HCT116 (cell line): ENCODE results near the gene ATP13A2. TPM values are rescaled to one million over a fixed set of nuclear protein-coding genes. Genes with fewer than 3 reads are reported as not detected.

Experiments used
- ATAC-seq: fragments of 200-7000 bp; cut with Tn5 transposase; 2 replicates; pipeline ENCODE4 v1.9.1; 2020; ENCODE audit warnings: mild to moderate bottlenecking, moderate library complexity
- BruUV-seq: library from RNA; stranded (reverse); fragments of 400-500 nt; replicated peaks from 2 replicates; lab custom pipeline; 2021; lab: Mats Ljungman, UMichigan
- CTCF ChIA-PET: fragments of 300-600 bp; sonication (Branson Sonifier 250); formaldehyde crosslinking; loops from one replicate; lab custom pipeline; 2021; ENCODE audit warnings: antibody characterized with exemption; lab: Charles Lee
- POLR2A ChIA-PET: fragments of 300-600, 350-600 bp; sonication (Branson Sonifier 250); formaldehyde crosslinking; loops from one replicate; lab custom pipeline; 2021; ENCODE audit warnings: antibody characterized with exemption; lab: Charles Lee
- RAD21 ChIA-PET, 2 experiments: fragments of 300-600 bp; sonication (Branson Sonifier 250); formaldehyde crosslinking; loops; one replicate each; lab custom pipeline; 2023; ENCODE audit warnings: low total read pairs in 2 of 2; ENCODE audit not compliant: uncharacterized antibody in 2 of 2, unreplicated experiment in 2 of 2, low non-redundant PET in 1 of 2; lab: Charles Lee
- DNase-seq: peaks from one replicate; pipeline ENCODE4 v3.0.0-alpha.2; 2010; ENCODE audit warnings: low read depth, low spot score
- H2AFZ ChIP-seq: fragments of 200-600 bp; shearing (Covaris generic), sonication (generic); 2 replicates; pipeline ENCODE4 v1.6.1; 2017; ENCODE audit warnings: low read depth, mixed run types, mixed read lengths, antibody characterized with exemption, low read length; ENCODE audit not compliant: poor library complexity, severe bottlenecking
- H3K27ac ChIP-seq: 2 replicates; pipeline ENCODE4 v1.5.1; 2012; ENCODE audit warnings: low read depth, low read length
- H3K27me3 ChIP-seq: fragments of 200-600 bp; sonication (generic); 2 replicates; pipeline ENCODE4 v1.6.1; 2016; ENCODE audit warnings: mixed run types, low read length, mixed read lengths; ENCODE audit not compliant: insufficient read depth
- H3K36me3 ChIP-seq, 2 experiments: fragments of 200-500 bp in 1 of 2; fragments of 200-600 bp in 1 of 2; sonication (Bioruptor generic) in 1 of 2; sonication (generic) in 1 of 2; 2 replicates each; pipeline versions ENCODE4 v1.5.1 to v1.6.1; 2014 to 2016; ENCODE audit warnings: low read length in 2 of 2, inconsistent platforms in 1 of 2, mixed read lengths in 1 of 2, mixed run types in 1 of 2; ENCODE audit not compliant: insufficient read depth in 2 of 2, control insufficient read depth in 1 of 2
- H3K4me1 ChIP-seq, 2 experiments: fragments of 200-600 bp in 1 of 2; sonication (generic) in 1 of 2; 2 replicates each; pipeline versions ENCODE4 v1.5.1 to v1.6.1; 2012 to 2017; ENCODE audit warnings: low read length in 2 of 2, inconsistent platforms in 1 of 2, mild to moderate bottlenecking in 1 of 2, mixed read lengths in 1 of 2, mixed run types in 1 of 2, moderate library complexity in 1 of 2; ENCODE audit not compliant: insufficient read depth in 2 of 2, control insufficient read depth in 1 of 2
- H3K4me2 ChIP-seq: fragments of 200-600 bp; sonication (generic); 2 replicates; pipeline ENCODE4 v1.6.1; 2017; ENCODE audit warnings: mixed run types, low read length, mixed read lengths
- H3K4me3 ChIP-seq, 2 experiments: fragments of 200-600 bp in 1 of 2; sonication (generic) in 1 of 2; replicated peaks in 1 of 2; 2 replicates each; pipeline ENCODE4 v1.5.1; 2011 to 2016; ENCODE audit warnings: low read length in 2 of 2, control low read depth in 1 of 2, low read depth in 1 of 2, mild to moderate bottlenecking in 1 of 2, mixed read lengths in 1 of 2, mixed run types in 1 of 2
- H3K79me2 ChIP-seq: fragments of 200-600 bp; sonication (generic); 2 replicates; pipeline ENCODE4 v1.6.1; 2017; ENCODE audit warnings: mild to moderate bottlenecking, mixed run types, low read length, moderate library complexity, mixed read lengths; ENCODE audit not compliant: insufficient read depth
- H3K9ac ChIP-seq: fragments of 200-600 bp; sonication (generic); 2 replicates; pipeline ENCODE4 v1.6.1; 2016; ENCODE audit warnings: low read length, mixed read lengths
- H3K9me2 ChIP-seq: fragments of 200-600 bp; sonication (generic), shearing (Covaris generic); 2 replicates; pipeline ENCODE4 v1.6.1; 2017; ENCODE audit warnings: mixed run types, mild to moderate bottlenecking, moderate library complexity; ENCODE audit not compliant: insufficient read depth
- H3K9me3 ChIP-seq, 2 experiments: fragments of 200-500 bp in 1 of 2; fragments of 200-600 bp in 1 of 2; sonication (Bioruptor generic) in 1 of 2; sonication (generic) in 1 of 2; 2 replicates each; pipeline ENCODE4 v1.6.1; 2014 to 2017; ENCODE audit warnings: low read length in 2 of 2, mixed read lengths in 2 of 2, inconsistent platforms in 1 of 2, low read depth in 1 of 2, mild to moderate bottlenecking in 1 of 2, mixed run types in 1 of 2, moderate library complexity in 1 of 2; ENCODE audit not compliant: control insufficient read depth in 1 of 2, insufficient read depth in 1 of 2
- H4K20me1 ChIP-seq: fragments of 200-600 bp; sonication (generic), shearing (Covaris generic); 2 replicates; pipeline ENCODE4 v1.6.1; 2017; ENCODE audit warnings: mixed run types, mild to moderate bottlenecking, moderate library complexity; ENCODE audit not compliant: insufficient read depth
- ATF3 ChIP-seq: IDR thresholded peaks from 2 replicates; pipeline ENCODE4 v1.6.1; 2012
- CEBPB ChIP-seq: IDR thresholded peaks from 2 replicates; pipeline ENCODE4 v1.6.1; 2012; ENCODE audit warnings: low read depth
- CTCF ChIP-seq, 3 experiments: fragments of 200-600 bp in 1 of 3; sonication (generic) in 1 of 3; IDR thresholded peaks in 2 of 3; conservative IDR thresholded peaks in 1 of 3; 2 replicates each; pipeline ENCODE4 v1.5.1; 2012 to 2017; ENCODE audit warnings: low read depth in 2 of 3, low read length in 2 of 3, antibody characterized with exemption in 1 of 3, borderline replicate concordance in 1 of 3, control low read depth in 1 of 3, mild to moderate bottlenecking in 1 of 3, mixed read lengths in 1 of 3, mixed run types in 1 of 3, moderate library complexity in 1 of 3; ENCODE audit not compliant: insufficient read depth in 1 of 3
- EGR1 ChIP-seq: IDR thresholded peaks from 2 replicates; pipeline ENCODE4 v1.6.1; 2012; ENCODE audit warnings: low read depth
- ELF1 ChIP-seq: IDR thresholded peaks from 2 replicates; pipeline ENCODE4 v1.6.1; 2012; ENCODE audit warnings: low read depth, borderline replicate concordance
- EZH2 ChIP-seq: fragments of 200-600 bp; sonication (generic); IDR thresholded peaks from 2 replicates; pipeline ENCODE4 v1.6.1; 2017; ENCODE audit warnings: antibody characterized with exemption, mixed run types
- JUND ChIP-seq: IDR thresholded peaks from 2 replicates; pipeline ENCODE4 v1.6.1; 2012
- MAX ChIP-seq: IDR thresholded peaks from 2 replicates; pipeline ENCODE4 v1.6.1; 2012
- POLR2A ChIP-seq: IDR thresholded peaks from 2 replicates; pipeline ENCODE4 v1.7.0; 2011; ENCODE audit warnings: borderline replicate concordance; ENCODE audit not compliant: insufficient read depth, insufficient read length; ENCODE audit errors: extremely low read depth
- POLR2AphosphoS5 ChIP-seq: IDR thresholded peaks from 2 replicates; pipeline ENCODE4 v1.6.1; 2011; ENCODE audit warnings: mild to moderate bottlenecking, low read depth, low read length, moderate library complexity
- RAD21 ChIP-seq: IDR thresholded peaks from 2 replicates; pipeline ENCODE4 v1.6.1; 2012; ENCODE audit warnings: low read depth, mild to moderate bottlenecking
- REST ChIP-seq: IDR thresholded peaks from 2 replicates; pipeline ENCODE4 v1.6.1; 2012; ENCODE audit warnings: low read depth
- SIN3A ChIP-seq: IDR thresholded peaks from 2 replicates; pipeline ENCODE4 v1.6.1; 2012; ENCODE audit warnings: low read depth
- SP1 ChIP-seq: IDR thresholded peaks from 2 replicates; pipeline ENCODE4 v1.6.1; 2012; ENCODE audit warnings: low read depth
- TCF7L2 ChIP-seq: IDR thresholded peaks from 2 replicates; pipeline ENCODE4 v1.7.0; 2011; ENCODE audit warnings: borderline replicate concordance, inconsistent platforms; ENCODE audit not compliant: insufficient read depth, insufficient read length; ENCODE audit errors: extremely low read depth
- YY1 ChIP-seq: IDR thresholded peaks from 2 replicates; pipeline ENCODE4 v1.6.1; 2011; ENCODE audit warnings: low read length, low read depth, moderate library complexity, mild to moderate bottlenecking; ENCODE audit not compliant: insufficient replicate concordance; ENCODE audit errors: extremely low read depth
- ZBTB33 ChIP-seq: IDR thresholded peaks from 2 replicates; pipeline ENCODE4 v1.6.1; 2011; ENCODE audit warnings: mild to moderate bottlenecking, low read length, moderate library complexity; ENCODE audit not compliant: insufficient replicate concordance; ENCODE audit errors: extremely low read depth
- ZFX ChIP-seq: fragments of 450-650 bp; IDR thresholded peaks from 2 replicates; pipeline ENCODE4 v1.6.1; 2017
- intact Hi-C: fragments of 100-400 bp; cut with micrococcal nuclease; formaldehyde crosslinking; loops from 2 replicates; pipeline ENCODE4 v1.10.0; 2022
- total RNA-seq: library from RNA; stranded (reverse); gene quantifications from one replicate; pipeline ENCODE4 v1.2.1, GENCODE V29; 2021; ENCODE audit not compliant: unreplicated experiment

ATP13A2 gene
- total RNA-seq, 1 experiment from 2014 or later = 60.5 TPM

- DNase-seq (no peak), ATAC-seq (no peak)
- Histone ChIP-seq H4K20me1 (no peaks in the 10 kb centered on the region), H3K4me3 (no peak overlapping the region), H3K27ac (no peak overlapping the region), H3K9ac (no peak overlapping the region), H3K4me2 (no peak overlapping the region), H3K79me2 (peaks cover 36% of the 10 kb centered on the region), H3K27me3 (no peaks in the 10 kb centered on the region), H3K9me3 (no peaks in the 10 kb centered on the region), H3K4me1 (no peaks in the 10 kb centered on the region), H3K9me2 (no peaks in the 10 kb centered on the region), H2AFZ (no peak overlapping the region), H3K36me3 (peaks cover 10 to 28% of the 10 kb centered on the region in 2 experiments)
- TF ChIP-seq CEBPB = no peak
- TF ChIP-seq TCF7L2 = no peak
- TF ChIP-seq CTCF (IDR thresholded peaks at IDR 0.05 in 2 of 3, conservative IDR thresholded peaks at IDR 0.05 in 1 of 3; ENCODE audit: borderline replicate concordance in 1 of 3, insufficient read depth in 1 of 3, low read depth in 2 of 3, low read length in 2 of 3) = no peak
- no peak for TF ChIP-seq SIN3A
- no peak for TF ChIP-seq SP1
- no peak for TF ChIP-seq RAD21
- no peak for TF ChIP-seq POLR2AphosphoS5
- TF ChIP-seq JUND = no peak
- no peak for TF ChIP-seq EGR1
- TF ChIP-seq ZFX = no peak
- no peak for TF ChIP-seq EZH2
- TF ChIP-seq ATF3 = no peak
- TF ChIP-seq POLR2A = no peak
- no peak for TF ChIP-seq ELF1
- TF ChIP-seq MAX = no peak
- TF ChIP-seq YY1 = no peak
- TF ChIP-seq REST = no peak
- no peak for TF ChIP-seq ZBTB33
- BruUV-seq = no TSS peak
- intact Hi-C loops = no loop called here
- ChIA-PET RAD21 (no interaction called here), POLR2A (no interaction called here), CTCF (no interaction called here)
These were observed 21.0 kb upstream of the ATP13A2 start for GRCh38 chr1:17032741-17033140.
